GM18867 (cell line): Measurements from ENCODE around the gene POLD2.

Experiments used
- ATAC-seq: cut with Tn5 transposase; IDR thresholded peaks from one replicate; pipeline ENCODE4 v1.9.1; 2021; ENCODE audit warnings: mild to moderate bottlenecking, moderate library complexity; ENCODE audit not compliant: unreplicated experiment

Gene POLD2

GRCh38 chr7:44082541-44083207, 40.7 kb downstream of the POLD2 start:
- peak; percentile 87 for ATAC-seq

- no peak for ATAC-seq
Measured at GRCh38 chr7:44081266-44081748, 42.0 kb downstream of the POLD2 start.

GRCh38 chr7:44080686-44081265, 42.6 kb downstream of the POLD2 start:
- no peak for ATAC-seq

GRCh38 chr7:44080118-44080517, 43.2 kb downstream of the POLD2 start:
- no peak for ATAC-seq

- no peak for ATAC-seq
Measured at GRCh38 chr7:44079331-44080021, 43.9 kb downstream of the POLD2 start.

GRCh38 chr7:44078521-44078920, 44.8 kb downstream of the POLD2 start:
- ATAC-seq, result no peak

GRCh38 chr7:44077681-44078091, 45.7 kb downstream of the POLD2 start:
- ATAC-seq, result no peak

- ATAC-seq, result no peak
Measured at GRCh38 chr7:44077061-44077460, 46.3 kb downstream of the POLD2 start.

GRCh38 chr7:44076101-44076895, 47.0 kb downstream of the POLD2 start:
- ATAC-seq, result no peak

GRCh38 chr7:44075296-44076075, 47.9 kb downstream of the POLD2 start:
- ATAC-seq, result no peak

GRCh38 chr7:44074349-44074695, 49.0 kb downstream of the POLD2 start:
- peak; percentile 3 for ATAC-seq

- ATAC-seq, result peak; percentile 72
Measured at GRCh38 chr7:44073664-44074348, 49.5 kb downstream of the POLD2 start.

GRCh38 chr7:44072364-44073231, 50.8 kb downstream of the POLD2 start:
- no peak for ATAC-seq

- ATAC-seq, result no peak
Measured at GRCh38 chr7:44071726-44072363, 51.5 kb downstream of the POLD2 start.

- no peak for ATAC-seq
Measured at GRCh38 chr7:44068054-44068453, 55.3 kb downstream of the POLD2 start.

GRCh38 chr7:44067064-44067951, 56.0 kb downstream of the POLD2 start:
- ATAC-seq, result no peak

- ATAC-seq, result no peak
Measured at GRCh38 chr7:44066494-44067063, 56.8 kb downstream of the POLD2 start.
